H1 (cell line): Measurements from ENCODE around the gene TOR1A. TPM values are rescaled to one million over a fixed set of nuclear protein-coding genes. Genes with fewer than 3 reads are reported as not detected.

Experiments
- CTCF ChIA-PET: fragments of 300-600 bp; sonication (Branson Sonifier 250); formaldehyde crosslinking; loops from one replicate; lab custom pipeline; 2021; ENCODE audit not compliant: partially characterized antibody; lab: Charles Lee
- POLR2A ChIA-PET: fragments of 300-600 bp; sonication (Branson Sonifier 250); formaldehyde crosslinking; loops from one replicate; lab custom pipeline; 2021; ENCODE audit warnings: inconsistent platforms; ENCODE audit not compliant: partially characterized antibody; lab: Charles Lee
- DNase-seq, 2 experiments: peaks; one replicate each; pipeline versions ENCODE4 v3.0.0 to v3.0.0-alpha.2; 2010 to 2022; ENCODE audit warnings: low spot score in 2 of 2, low read depth in 1 of 2, mixed read lengths in 1 of 2
- FAIRE-seq: peaks from 2 replicates; lab custom pipeline; 2011; peaks lifted over from hg19 to GRCh38; lab: Jason Lieb, UNC
- H2AFZ ChIP-seq: 2 replicates; pipeline ENCODE4 v1.8.1; 2012; ENCODE audit warnings: low read length, inconsistent platforms
- H2AK5ac ChIP-seq: 2 replicates; pipeline ENCODE4 v1.6.1; 2013; ENCODE audit warnings: low read depth, low read length
- H2BK120ac ChIP-seq: replicated peaks from 2 replicates; pipeline ENCODE3; 2013; ENCODE audit warnings: low read depth, low read length, inconsistent platforms
- H2BK12ac ChIP-seq: 2 replicates; pipeline ENCODE4 v1.6.1; 2013; ENCODE audit warnings: low read depth, low read length
- H2BK15ac ChIP-seq: 2 replicates; pipeline ENCODE4 v1.6.1; 2013; ENCODE audit warnings: low read length
- H2BK20ac ChIP-seq: 2 replicates; pipeline ENCODE4 v1.6.1; 2013; ENCODE audit warnings: low read length
- H2BK5ac ChIP-seq: 2 replicates; pipeline ENCODE4 v1.6.1; 2013; ENCODE audit warnings: low read depth, low read length
- H3K14ac ChIP-seq: 2 replicates; pipeline ENCODE4 v1.6.1; 2013; ENCODE audit warnings: inconsistent platforms; ENCODE audit not compliant: insufficient read length
- H3K18ac ChIP-seq: 2 replicates; pipeline ENCODE4 v1.6.1; 2013; ENCODE audit warnings: low read length; ENCODE audit errors: extremely low read depth
- H3K23ac ChIP-seq: 2 replicates; pipeline ENCODE4 v1.6.1; 2013; ENCODE audit warnings: inconsistent platforms; ENCODE audit not compliant: insufficient read length
- H3K23me2 ChIP-seq: 2 replicates; pipeline ENCODE4 v1.6.1; 2013; ENCODE audit warnings: low read depth, low read length
- H3K27ac ChIP-seq: 2 replicates; pipeline ENCODE4 v1.6.1; 2011; ENCODE audit warnings: low read depth, low read length, inconsistent platforms
- H3K27me3 ChIP-seq, 4 experiments: replicated peaks in 1 of 4; 1 replicate in 1 of 4; 2 replicates in 3 of 4; pipeline versions ENCODE4 v1.6.1 to v1.8.1; 2011 to 2013; ENCODE audit warnings: low read length in 3 of 4, mild to moderate bottlenecking in 3 of 4, inconsistent platforms in 2 of 4, mixed read lengths in 2 of 4, moderate library complexity in 1 of 4; ENCODE audit not compliant: control insufficient read depth in 3 of 4, insufficient read depth in 3 of 4; ENCODE audit errors: extremely low read depth in 1 of 4
- H3K36me3 ChIP-seq, 4 experiments: 2 replicates each; pipeline versions ENCODE4 v1.6.1 to v1.8.1; 2011 to 2013; ENCODE audit warnings: mild to moderate bottlenecking in 4 of 4, low read length in 3 of 4, moderate library complexity in 2 of 4, control low read depth in 1 of 4, inconsistent platforms in 1 of 4; ENCODE audit not compliant: insufficient read depth in 4 of 4, control insufficient read depth in 2 of 4
- H3K4ac ChIP-seq: replicated peaks from 2 replicates; pipeline ENCODE3; 2013; ENCODE audit warnings: low read length, low read depth, mixed read lengths, inconsistent platforms; ENCODE audit not compliant: insufficient read length
- H3K4me1 ChIP-seq, 4 experiments: replicated peaks in 1 of 4; 1 replicate in 1 of 4; 2 replicates in 3 of 4; pipeline versions ENCODE4 v1.6.1 to v1.8.1; 2011 to 2013; ENCODE audit warnings: low read length in 3 of 4, inconsistent platforms in 2 of 4, mixed read lengths in 1 of 4; ENCODE audit not compliant: insufficient read depth in 4 of 4, control insufficient read depth in 3 of 4
- H3K4me2 ChIP-seq, 2 experiments: 2 replicates each; pipeline versions ENCODE4 v1.6.1 to v1.8.1; 2011 to 2013; ENCODE audit warnings: low read depth in 2 of 2, low read length in 2 of 2, control low read depth in 1 of 2, inconsistent platforms in 1 of 2, mild to moderate bottlenecking in 1 of 2; ENCODE audit not compliant: insufficient read depth in 1 of 2
- H3K4me3 ChIP-seq, 4 experiments: fragments of 200-600, 300-600 bp in 1 of 4; sonication (generic), shearing (Covaris generic), sonication (Bioruptor Twin) in 1 of 4; 2 replicates each; pipeline versions ENCODE4 v1.5.1 to v1.8.1; 2011 to 2016; ENCODE audit warnings: low read length in 4 of 4, low read depth in 3 of 4, control low read depth in 2 of 4, inconsistent platforms in 2 of 4, mild to moderate bottlenecking in 2 of 4, mixed read lengths in 1 of 4, moderate library complexity in 1 of 4; ENCODE audit not compliant: insufficient read depth in 2 of 4; ENCODE audit errors: extremely low read depth in 1 of 4
- H3K56ac ChIP-seq: replicated peaks from 2 replicates; pipeline ENCODE3; 2013; ENCODE audit warnings: low read depth, mild to moderate bottlenecking, mixed read lengths, low read length, inconsistent platforms; ENCODE audit not compliant: insufficient read length
- H3K79me1 ChIP-seq: 2 replicates; pipeline ENCODE4 v1.6.1; 2013; ENCODE audit warnings: low read depth, low read length, control low read depth
- H3K79me2 ChIP-seq, 2 experiments: 2 replicates each; pipeline versions ENCODE4 v1.6.1 to v1.8.1; 2012 to 2013; ENCODE audit warnings: low read length in 2 of 2, mild to moderate bottlenecking in 2 of 2, inconsistent platforms in 1 of 2; ENCODE audit not compliant: insufficient read depth in 2 of 2, control insufficient read depth in 1 of 2
- H3K9ac ChIP-seq, 4 experiments: replicated peaks in 1 of 4; 1 replicate in 1 of 4; 2 replicates in 3 of 4; pipeline versions ENCODE4 v1.6.1 to v1.8.1; 2011 to 2013; ENCODE audit warnings: low read depth in 3 of 4, low read length in 3 of 4, control low read depth in 2 of 4, mild to moderate bottlenecking in 2 of 4, moderate library complexity in 2 of 4, inconsistent platforms in 1 of 4; ENCODE audit errors: extremely low read depth in 1 of 4
- H3K9me3 ChIP-seq, 2 experiments: 2 replicates each; pipeline versions ENCODE4 v1.6.1 to v1.8.1; 2012 to 2013; ENCODE audit warnings: mild to moderate bottlenecking in 2 of 2, moderate library complexity in 2 of 2, control low read depth in 1 of 2, inconsistent platforms in 1 of 2, low read depth in 1 of 2, low read length in 1 of 2, mixed read lengths in 1 of 2; ENCODE audit not compliant: insufficient read depth in 2 of 2
- H4K20me1 ChIP-seq, 2 experiments: replicated peaks in 1 of 2; 2 replicates each; pipeline versions ENCODE3 to v1.8.1; 2011 to 2013; ENCODE audit warnings: inconsistent platforms in 2 of 2, low read length in 2 of 2, mild to moderate bottlenecking in 1 of 2; ENCODE audit not compliant: insufficient read depth in 2 of 2, control insufficient read depth in 1 of 2
- H4K5ac ChIP-seq: 2 replicates; pipeline ENCODE4 v1.6.1; 2013; ENCODE audit warnings: low read length, low read depth, mixed read lengths, inconsistent platforms; ENCODE audit not compliant: insufficient read length
- H4K8ac ChIP-seq: 2 replicates; pipeline ENCODE4 v1.8.0; 2013; ENCODE audit warnings: mild to moderate bottlenecking, moderate library complexity, low read length, inconsistent platforms; ENCODE audit not compliant: insufficient read depth; ENCODE audit errors: extremely low read depth
- H4K91ac ChIP-seq: replicated peaks from 2 replicates; pipeline ENCODE3; 2013; ENCODE audit warnings: low read length, mixed read lengths, inconsistent platforms; ENCODE audit not compliant: insufficient read length
- CEBPB ChIP-seq: IDR thresholded peaks from 2 replicates; pipeline ENCODE4 v1.6.1; 2012; ENCODE audit warnings: low read depth, low read length
- CREB1 ChIP-seq: IDR thresholded peaks from 2 replicates; pipeline ENCODE4 v1.6.1; 2012; ENCODE audit warnings: inconsistent platforms
- WGBS, 2 experiments: shearing (Covaris generic) in 1 of 2; methylation state at CpG; one replicate each; pipeline versions ENCODE4 v1.1.6 to v1.1.7; 2013 to 2015; ENCODE audit warnings: low lambda C conversion rate in 2 of 2, mixed read lengths in 2 of 2, inconsistent platforms in 1 of 2, low coverage in 1 of 2, missing lambda C conversion rate in 1 of 2; ENCODE audit not compliant: insufficient replicate concordance in 2 of 2, insufficient coverage in 1 of 2, insufficient read length in 1 of 2; ENCODE audit errors: extremely low coverage in 1 of 2, missing lambda C conversion rate in 1 of 2; 5-methylcytosine and 5-hydroxymethylcytosine counted together
- polyA plus RNA-seq, 7 experiments: library from polyadenylated mRNA; depleted of rRNA in 3 of 7; stranded (reverse) in 5 of 7; unstranded in 2 of 7; fragments of >200 nt in 5 of 7; fragments of 200-250 nt in 2 of 7; gene quantifications; 1 replicate in 5 of 7; 2 replicates in 1 of 7; 4 replicates in 1 of 7; pipeline versions ENCODE4 v1.2.1 to v1.2.3, GENCODE V29; 2011 to 2013; ENCODE audit warnings: missing spikeins in 2 of 7, mixed read lengths in 2 of 7
- total RNA-seq: library from RNA; stranded (reverse); fragmentation: NEBNext Ultra II Directional; extraction: Animal tissue kit (Norgen Biotek cat#: 25700); gene quantifications from 2 replicates; pipeline ENCODE4 v1.2.1, GENCODE V29; 2021
- TF ChIP-seq, protein P1 (sequence below): IDR thresholded peaks from 2 replicates; pipeline ENCODE4 v1.6.1; 2011; ENCODE audit warnings: low read depth, mild to moderate bottlenecking, low read length; ENCODE audit not compliant: insufficient read depth

The TOR1A gene
- total and polyA plus RNA-seq, 2 of the 8 experiments (the other 6 are each of a cell fraction or from before 2014, with no cell fraction given): 37.6 to 46.7 TPM

DNA sequence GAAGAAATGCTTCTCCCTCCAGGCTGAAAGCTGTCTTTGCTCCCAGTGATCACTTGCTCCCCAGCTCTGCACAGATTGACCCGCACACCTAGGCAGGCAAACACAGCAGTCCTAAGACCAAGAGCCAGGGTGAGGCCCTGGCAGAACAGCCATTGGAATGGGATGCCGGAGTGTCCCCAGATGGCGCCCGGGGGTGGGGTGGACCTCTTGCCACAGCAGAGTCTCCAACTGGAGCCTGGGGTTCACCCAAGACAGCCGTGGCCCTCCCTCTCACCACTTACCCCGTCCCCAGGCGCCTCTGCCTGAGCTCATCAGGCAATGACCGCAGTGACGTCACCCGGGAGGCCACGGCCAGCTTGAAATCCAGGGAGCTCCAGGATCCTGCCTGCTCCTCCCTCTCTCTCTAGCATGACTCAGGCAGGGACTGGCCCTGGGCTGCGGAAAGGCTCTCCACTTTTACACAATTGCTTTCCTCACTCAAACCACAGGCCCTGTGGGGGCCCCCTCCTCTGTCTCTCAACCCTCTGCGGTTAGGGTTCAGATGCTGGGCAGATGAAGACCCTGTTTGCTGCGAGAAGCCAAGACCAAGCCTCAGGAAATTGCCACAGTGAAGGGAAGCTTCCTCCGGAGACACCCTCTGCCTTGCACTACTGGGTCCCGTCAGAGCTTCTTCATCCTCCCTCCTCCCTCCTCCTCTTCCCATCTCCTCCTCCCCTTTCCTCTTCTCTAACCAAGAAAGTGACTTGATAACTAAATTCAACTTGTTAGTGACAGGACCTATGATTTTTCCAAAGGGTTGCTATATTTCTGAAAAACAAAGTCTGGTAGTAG lies 46.8 kb downstream of the TOR1A start:
- Histone ChIP-seq H4K8ac (peak overlapping the region; percentile 48; the same call in 1 of the 2 replicates), H3K4me3 (no peak overlapping the region), H4K5ac (no peak overlapping the region), H3K27me3 (no peaks in the 10 kb centered on the region), H2AK5ac (no peak overlapping the region), H3K9me3 (no peaks in the 10 kb centered on the region), H2BK20ac (no peak overlapping the region), H2AFZ (peak overlapping the region; percentile 64; the same call in 1 of the 2 replicates), H3K79me2 (no peaks in the 10 kb centered on the region), H3K18ac (no peak overlapping the region), H3K9ac (no peak overlapping the region), H3K36me3 (no peaks in the 10 kb centered on the region)
- 79% methylated on average over 16 of the region's 16 CpGs; no CpG with 5 or more reads in 1 of the 2 experiments for WGBS, 2 experiments
- DNase-seq: no peak
- CTCF ChIA-PET: interaction anchor here (0.8 to 12.8 kb wide), 8 partner anchors 8 to 153 kb away, joined by 3 to 250 read pairs (median 5); no protein-coding TSS in a partner anchor
- TF ChIP-seq CEBPB: no peak
- TF ChIP-seq, protein P1, sequence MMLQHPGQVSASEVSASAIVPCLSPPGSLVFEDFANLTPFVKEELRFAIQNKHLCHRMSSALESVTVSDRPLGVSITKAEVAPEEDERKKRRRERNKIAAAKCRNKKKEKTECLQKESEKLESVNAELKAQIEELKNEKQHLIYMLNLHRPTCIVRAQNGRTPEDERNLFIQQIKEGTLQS: no peak
- TF ChIP-seq CREB1: peak; percentile 48; the same call in 1 of the 2 replicates
- TF ChIP-seq, all 59 proteins: peak for 1
- H3K27ac ChIP-seq: no peak overlapping the region
- no peak overlapping the region for H2BK120ac ChIP-seq
- H3K4ac ChIP-seq: no peak overlapping the region
- no peak overlapping the region for H4K91ac ChIP-seq
- H3K4me1 ChIP-seq: peaks cover 0 to 3% (median 0%) of the 10 kb centered on the region in 4 experiments; a peak in 3 of 7 replicates
- H4K20me1 ChIP-seq: no peaks in the 10 kb centered on the region
- no peak for FAIRE-seq
- no peak overlapping the region for H3K4me2 ChIP-seq
- H3K79me1 ChIP-seq: no peaks in the 10 kb centered on the region
- H2BK15ac ChIP-seq: no peak overlapping the region
- POLR2A ChIA-PET: interaction anchor here (0.7 to 1.3 kb wide), 3 partner anchors 10 to 140 kb away, joined by 3 to 4 read pairs (median 3); no protein-coding TSS in a partner anchor
- no peak overlapping the region for H3K23ac ChIP-seq
- H2BK5ac ChIP-seq: no peak overlapping the region
- no peak overlapping the region for H3K14ac ChIP-seq
- H3K23me2 ChIP-seq: no peaks in the 10 kb centered on the region
- no peak overlapping the region for H2BK12ac ChIP-seq
- no peak overlapping the region for H3K56ac ChIP-seq
